ENCODE results near the gene AIF1. TPM values are rescaled to one million over a fixed set of nuclear protein-coding genes. Genes with fewer than 3 reads are reported as not detected.

AIF1 gene
- total RNA-seq, 3 donors from 2014 or later (not counting 1 experiment from before 2014, with no cell fraction given): 8.7 to 47.0 (median 17.9) TPM

- Histone ChIP-seq H3K36me3 (ENCODE audit: control insufficient read depth, insufficient read depth, low read length) (peaks cover 10% of the 10 kb centered on the region), H3K4me1 (ENCODE audit: control insufficient read depth, insufficient read depth, low read length) (peaks cover 89% of the 10 kb centered on the region), H3K9me3 (ENCODE audit: control insufficient read depth, insufficient read depth, low read length) (no peaks in the 10 kb centered on the region), H3K27ac (ENCODE audit: low read length) (peak overlapping the region; percentile 87), H3K4me3 (ENCODE audit: low read length) (peak overlapping the region; percentile 98), H3K27me3 (ENCODE audit: control insufficient read depth, insufficient read depth, low read length) (no peaks in the 10 kb centered on the region)
- peak; percentile 92 to 93 for DNase-seq
- peak; percentile 99 for TF ChIP-seq CTCF (IDR thresholded peaks at IDR 0.05)
- Mint-ChIP-seq H3K27ac (peak overlapping the region; percentile 95 to 100), H3K4me1 (peaks cover 74 to 75% of the 10 kb centered on the region in 2 donors), H3K9me3 (no peaks in the 10 kb centered on the region), H3K4me3 (peak overlapping the region; percentile 98), H3K27me3 (ENCODE audit: low read depth in 2 of 2) (no peaks in the 10 kb centered on the region), H3K36me3 (no peaks in the 10 kb centered on the region)
- WGBS (ENCODE audit: insufficient coverage): under 1% methylated on average over 62 of the region's 62 CpGs
- intact Hi-C loops (cut with micrococcal nuclease): loop anchor here (1.0 to 5.0 kb wide), 4 partner anchors 16 to 89 kb away; partner anchors contain the start of gene NFKBIL1
- peak; percentile 85 to 96 (median 87) for ATAC-seq
Observed at GRCh38 chr6:31580807-31581433, 34.1 kb upstream of the AIF1 start.

- Mint-ChIP-seq H3K27ac (peak overlapping the region; percentile 95 to 100), H3K36me3 (no peaks in the 10 kb centered on the region), H3K9me3 (no peaks in the 10 kb centered on the region), H3K4me3 (peak overlapping the region; percentile 98), H3K4me1 (peaks cover 74 to 75% of the 10 kb centered on the region in 2 donors), H3K27me3 (ENCODE audit: low read depth in 2 of 2) (no peaks in the 10 kb centered on the region)
- Histone ChIP-seq H3K4me1 (ENCODE audit: control insufficient read depth, insufficient read depth, low read length) (peaks cover 90% of the 10 kb centered on the region), H3K27ac (ENCODE audit: low read length) (peak overlapping the region; percentile 87), H3K4me3 (ENCODE audit: low read length) (peak overlapping the region; percentile 98), H3K36me3 (ENCODE audit: control insufficient read depth, insufficient read depth, low read length) (peaks cover 10% of the 10 kb centered on the region), H3K9me3 (ENCODE audit: control insufficient read depth, insufficient read depth, low read length) (no peaks in the 10 kb centered on the region), H3K27me3 (ENCODE audit: control insufficient read depth, insufficient read depth, low read length) (no peaks in the 10 kb centered on the region)
- TF ChIP-seq CTCF (IDR thresholded peaks at IDR 0.05): no peak
- intact Hi-C loops (cut with micrococcal nuclease): loop anchor here (1.0 to 5.0 kb wide), 4 partner anchors 16 to 89 kb away; partner anchors contain the start of gene NFKBIL1
- DNase-seq (peak in 1 of 2 donors; percentile 51), ATAC-seq (no peak)
- WGBS (ENCODE audit: insufficient coverage): under 1% methylated on average over 21 of the region's 21 CpGs
Observed at GRCh38 chr6:31581434-31582229, 33.4 kb upstream of the AIF1 start.

- H3K4me1 ChIP-seq (ENCODE audit: control insufficient read depth, insufficient read depth, low read length): peaks cover 90% of the 10 kb centered on the region
- H3K27ac ChIP-seq (ENCODE audit: low read length): peak within 1 kb of the TSS; percentile 87
- Mint-ChIP-seq H3K27me3 (ENCODE audit: low read depth in 2 of 2) (no peaks in the 10 kb centered on the region), H3K36me3 (no peaks in the 10 kb centered on the region), H3K4me1 (peaks cover 74 to 75% of the 10 kb centered on the region in 2 donors), H3K4me3 (peak within 1 kb of the TSS; percentile 98), H3K27ac (peak within 1 kb of the TSS; percentile 95 to 100), H3K9me3 (no peaks in the 10 kb centered on the region)
- intact Hi-C loops (cut with micrococcal nuclease): loop anchor here (5.0 kb wide), 1 partner anchor 90 kb away; no protein-coding TSS in a partner anchor
- H3K9me3 ChIP-seq (ENCODE audit: control insufficient read depth, insufficient read depth, low read length): no peaks in the 10 kb centered on the region
- peak within 1 kb of the TSS; percentile 98 for H3K4me3 ChIP-seq (ENCODE audit: low read length)
- H3K27me3 ChIP-seq (ENCODE audit: control insufficient read depth, insufficient read depth, low read length): no peaks in the 10 kb centered on the region
- TF ChIP-seq CTCF (IDR thresholded peaks at IDR 0.05): no peak
- WGBS (ENCODE audit: insufficient coverage): 0% methylated on average over 2 of the region's 3 CpGs
- no peak for ATAC-seq
- DNase-seq: peak in 1 of 2 donors; percentile 88
- H3K36me3 ChIP-seq (ENCODE audit: control insufficient read depth, insufficient read depth, low read length): peaks cover 7% of the 10 kb centered on the region
Observed at GRCh38 chr6:31582230-31582643, 32.8 kb upstream of the AIF1 start, which contains the start of gene LTB. LTB (minus strand) TSS chr6:31582424; CDS start chr6:31582417, 7 bp downstream.
